Right cardiac atrium (tissue), 5 donors: ENCODE measurements around the gene PRR5. TPM values are rescaled to one million over a fixed set of nuclear protein-coding genes. Genes with fewer than 3 reads are reported as not detected.
"Not testable (repeated sequence)": the region's sequence is repeated elsewhere in the genome, so short reads cannot be mapped to it uniquely, and the experiment has no call there.

Source experiments
- ATAC-seq, 2 donors: fragments of 200-7000 bp; cut with Tn5 transposase; one replicate each; pipeline versions ENCODE4 v1.8.0 to v1.9.1; 2020; ENCODE audit warnings: moderate library complexity in 2 of 2, mild to moderate bottlenecking in 1 of 2
- DNase-seq, 3 donors: peaks; one replicate each; pipeline ENCODE4 v3.0.0-alpha.2; 2020
- H3K27ac ChIP-seq: one replicate; pipeline ENCODE4 v1.5.1; 2013; ENCODE audit warnings: mild to moderate bottlenecking, low read length, control low read depth, moderate library complexity
- H3K27me3 ChIP-seq: one replicate; pipeline ENCODE4 v1.6.1; 2013; ENCODE audit not compliant: control insufficient read depth, insufficient read depth
- H3K4me1 ChIP-seq: one replicate; pipeline ENCODE4 v1.6.1; 2013; ENCODE audit warnings: low read length; ENCODE audit not compliant: control insufficient read depth, insufficient read depth
- H3K4me3 ChIP-seq: one replicate; pipeline ENCODE4 v1.5.1; 2013; ENCODE audit warnings: low read length, control low read depth
- H3K9me3 ChIP-seq: one replicate; pipeline ENCODE4 v1.6.1; 2013; ENCODE audit warnings: low read length; ENCODE audit not compliant: control insufficient read depth
- WGBS: extraction: QIAGEN DNeasy Blood & Tissue Kit; methylation state at CpG from one replicate; pipeline ENCODE4 v1.1.7; 2013; 5-methylcytosine and 5-hydroxymethylcytosine counted together
- intact Hi-C, 4 donors: fragments of 100-400 bp; cut with DNase I; formaldehyde crosslinking; loops; one replicate each; pipeline versions ENCODE4 v1.11.0 to v1.14.0; 2022 to 2023
- polyA plus RNA-seq: library from polyadenylated mRNA; stranded (reverse); fragments of 200-250 nt; gene quantifications from one replicate; pipeline ENCODE4 v1.2.3, GENCODE V29; 2013
- total RNA-seq, 4 donors: library from RNA; stranded (reverse); fragmentation: NEBNext Ultra II Directional; extraction: Animal tissue kit (Norgen Biotek cat#: 25700); gene quantifications; one replicate each; pipeline ENCODE4 v1.2.1, GENCODE V29; 2021
- donor health status: healthy with polysubstance abuse.
- donor health status: DM: no; HTN: yes; CAD: no.
- donor health status: DM: no; HTN: no; CAD: no.
- donor health status: DM: no; HTN: yes; CAD: no; lungs with severe emphysema.
- donor health status: DM: yes; HTN: yes; CAD: no.

Gene PRR5
- total and polyA plus RNA-seq, 5 donors, result 6.1 to 10.9 (median 9.2) TPM

- ATAC-seq, H3K4me3 ChIP-seq, H3K27ac ChIP-seq, intact Hi-C loops, H3K4me1 ChIP-seq, H3K9me3 ChIP-seq, H3K27me3 ChIP-seq: not testable (repeated sequence)
- DNase-seq, result peak; percentile 0 to 10 (median 6)
- 87% methylated on average over 6 of the region's 6 CpGs for WGBS
Observed at GRCh38 chr22:44676066-44676440, 26.0 kb upstream of the PRR5 start.

GRCh38 chr22:44676441-44677352 lies 25.3 kb upstream of the PRR5 start:
- intact Hi-C loops, result no loop called here
- peak; percentile 47 to 78 for ATAC-seq
- Histone ChIP-seq H3K4me1 (no peaks in the 10 kb centered on the region), H3K4me3 (no peak overlapping the region), H3K27ac (no peak overlapping the region), H3K9me3 (no peaks in the 10 kb centered on the region), H3K27me3 (no peaks in the 10 kb centered on the region)
- WGBS, result 38% methylated on average over 25 of the region's 25 CpGs
- DNase-seq, result peak; percentile 38 to 69 (median 61)

GRCh38 chr22:44677353-44677840 lies 24.6 kb upstream of the PRR5 start:
- Histone ChIP-seq H3K27me3 (no peaks in the 10 kb centered on the region), H3K9me3 (no peaks in the 10 kb centered on the region), H3K4me1 (no peaks in the 10 kb centered on the region), H3K27ac (no peak overlapping the region), H3K4me3 (no peak overlapping the region)
- ATAC-seq (peak in 1 of 2 donors; percentile 9), DNase-seq (peak in 2 of 3 donors; percentile 41 to 54)
- intact Hi-C loops, result no loop called here
- WGBS, result 71% methylated on average over 10 of the region's 10 CpGs

GRCh38 chr22:44677871-44678555 lies 24.0 kb upstream of the PRR5 start:
- no peak overlapping the region for H3K4me3 ChIP-seq
- intact Hi-C loops, result no loop called here
- DNase-seq, result peak in 2 of 3 donors; percentile 23 to 42
- WGBS, result 87% methylated on average over 18 of the region's 18 CpGs
- no peaks in the 10 kb centered on the region for H3K27me3 ChIP-seq
- no peak for ATAC-seq
- no peak overlapping the region for H3K27ac ChIP-seq
- no peaks in the 10 kb centered on the region for H3K9me3 ChIP-seq
- no peaks in the 10 kb centered on the region for H3K4me1 ChIP-seq

- intact Hi-C loops, result no loop called here
- H3K9me3 ChIP-seq, result no peaks in the 10 kb centered on the region
- ATAC-seq (no peak), DNase-seq (peak in 2 of 3 donors; percentile 26 to 37)
- H3K27ac ChIP-seq, result no peak overlapping the region
- no peaks in the 10 kb centered on the region for H3K4me1 ChIP-seq
- no peaks in the 10 kb centered on the region for H3K27me3 ChIP-seq
- no peak overlapping the region for H3K4me3 ChIP-seq
- 90% methylated on average over 18 of the region's 18 CpGs for WGBS
Observed at GRCh38 chr22:44678556-44679305, 23.3 kb upstream of the PRR5 start.

- H3K9me3 ChIP-seq, H3K27ac ChIP-seq, H3K27me3 ChIP-seq, ATAC-seq, H3K4me1 ChIP-seq, H3K4me3 ChIP-seq, intact Hi-C loops: not testable (repeated sequence)
- WGBS, result 93% methylated on average over 9 of the region's 9 CpGs
- peak in 2 of 3 donors; percentile 16 to 21 for DNase-seq
Observed at GRCh38 chr22:44679306-44679647, 22.7 kb upstream of the PRR5 start.

GRCh38 chr22:44680058-44680457 lies 21.9 kb upstream of the PRR5 start:
- ATAC-seq (no peak), DNase-seq (peak in 1 of 3 donors; percentile 26)
- H3K27me3 ChIP-seq, result no peaks in the 10 kb centered on the region
- no peak overlapping the region for H3K4me3 ChIP-seq
- WGBS, result 59% methylated on average over 5 of the region's 5 CpGs
- H3K4me1 ChIP-seq, result peaks cover 2% of the 10 kb centered on the region
- no peaks in the 10 kb centered on the region for H3K9me3 ChIP-seq
- intact Hi-C loops, result no loop called here
- H3K27ac ChIP-seq, result no peak overlapping the region

- H3K9me3 ChIP-seq, result no peaks in the 10 kb centered on the region
- H3K27me3 ChIP-seq, result no peaks in the 10 kb centered on the region
- WGBS, result 73% methylated on average over 7 of the region's 7 CpGs
- H3K4me1 ChIP-seq, result peaks cover 2% of the 10 kb centered on the region
- intact Hi-C loops, result no loop called here
- ATAC-seq (no peak), DNase-seq (peak in 1 of 3 donors; percentile 52)
- H3K27ac ChIP-seq, result no peak overlapping the region
- no peak overlapping the region for H3K4me3 ChIP-seq
Observed at GRCh38 chr22:44680481-44680894, 21.5 kb upstream of the PRR5 start.

GRCh38 chr22:44682556-44683168 lies 19.3 kb upstream of the PRR5 start:
- peaks cover 2% of the 10 kb centered on the region for H3K4me1 ChIP-seq
- no peaks in the 10 kb centered on the region for H3K9me3 ChIP-seq
- H3K4me3 ChIP-seq, result no peak overlapping the region
- peak in 2 of 3 donors; percentile 37 to 48 for DNase-seq
- 75% methylated on average over 11 of the region's 11 CpGs for WGBS
- intact Hi-C loops, result no loop called here
- no peaks in the 10 kb centered on the region for H3K27me3 ChIP-seq
- H3K27ac ChIP-seq, result no peak overlapping the region
- ATAC-seq, result no peak

GRCh38 chr22:44683237-44683636 lies 18.8 kb upstream of the PRR5 start:
- ATAC-seq (no peak), DNase-seq (peak in 2 of 3 donors; percentile 19 to 22)
- Histone ChIP-seq H3K4me3 (no peak overlapping the region), H3K4me1 (peaks cover 2% of the 10 kb centered on the region), H3K27ac (no peak overlapping the region), H3K27me3 (no peaks in the 10 kb centered on the region), H3K9me3 (no peaks in the 10 kb centered on the region)
- intact Hi-C loops, result no loop called here
- 86% methylated on average over 5 of the region's 5 CpGs for WGBS
